Breast epithelium (tissue), 3 donors: ENCODE results near the gene HMGXB4.

ENCODE experiments used
- CTCF ChIP-seq, 3 donors: fragments of 450-650 bp; IDR thresholded peaks; one replicate each; pipeline ENCODE4 v1.5.1; 2016 to 2017; ENCODE audit warnings: antibody characterized with exemption in 3 of 3, mild to moderate bottlenecking in 3 of 3, moderate library complexity in 3 of 3
- POLR2A ChIP-seq: fragments of 450-650 bp; IDR thresholded peaks from one replicate; pipeline ENCODE4 v1.6.1; 2016; ENCODE audit warnings: antibody characterized with exemption, mild to moderate bottlenecking, moderate library complexity

GRCh38 chr22:35214968-35215367 is 42.3 kb upstream of the HMGXB4 start:
- no peak for TF ChIP-seq CTCF (IDR thresholded peaks at IDR 0.05)
- TF ChIP-seq POLR2A, result no peak
